Measurements from ENCODE around the gene FGD5. TPM values are rescaled to one million over a fixed set of nuclear protein-coding genes. Genes with fewer than 3 reads are reported as not detected.
"Not testable (repeated sequence)": the region's sequence is repeated elsewhere in the genome, so short reads cannot be mapped to it uniquely, and the experiment has no call there.

Gene FGD5
- total RNA-seq, 3 donors from 2014 or later (not counting 1 experiment from before 2014, with no cell fraction given) = not detected

DNA sequence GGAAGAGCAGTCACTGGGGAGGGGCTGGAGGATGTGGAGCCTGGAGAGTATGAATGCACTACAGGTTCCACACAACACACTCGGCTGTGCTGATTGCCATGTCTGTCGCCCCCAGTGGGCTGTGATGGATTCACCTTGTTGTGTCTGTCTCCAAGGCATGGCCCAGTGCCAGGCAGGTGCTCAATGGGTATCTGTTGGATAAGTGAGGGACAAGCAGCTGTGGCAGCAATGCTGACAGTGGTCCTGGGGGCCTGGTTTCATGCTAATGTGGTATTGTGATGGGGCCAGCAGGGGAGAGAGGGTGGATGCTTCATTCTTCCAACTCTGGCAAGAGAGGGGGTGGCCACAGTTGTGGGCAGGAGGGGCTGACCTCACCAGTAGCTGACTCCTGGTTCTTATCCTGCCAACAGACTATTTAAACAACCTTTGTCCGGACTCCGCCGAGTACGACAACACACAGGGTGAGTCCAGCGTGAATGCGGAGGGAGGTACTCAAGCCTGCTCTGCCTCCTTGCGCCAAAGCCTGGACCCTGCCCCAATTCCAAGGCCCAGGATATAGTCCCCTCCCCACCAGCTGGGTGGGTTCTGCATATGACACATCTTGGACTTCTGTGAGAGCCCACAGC, 81.3 kb downstream of the FGD5 start:
- Mint-ChIP-seq H3K27ac (no peak overlapping the region), H3K4me3 (no peak overlapping the region), H3K27me3 (ENCODE audit: low read depth in 2 of 2) (peaks cover 20 to 22% of the 10 kb centered on the region in 2 donors), H3K4me1 (peaks cover 0 to 6% of the 10 kb centered on the region in 2 donors), H3K36me3 (no peaks in the 10 kb centered on the region), H3K9me3 (no peaks in the 10 kb centered on the region)
- no peak overlapping the region for H3K27ac ChIP-seq (ENCODE audit: low read length)
- TF ChIP-seq, protein P1, sequence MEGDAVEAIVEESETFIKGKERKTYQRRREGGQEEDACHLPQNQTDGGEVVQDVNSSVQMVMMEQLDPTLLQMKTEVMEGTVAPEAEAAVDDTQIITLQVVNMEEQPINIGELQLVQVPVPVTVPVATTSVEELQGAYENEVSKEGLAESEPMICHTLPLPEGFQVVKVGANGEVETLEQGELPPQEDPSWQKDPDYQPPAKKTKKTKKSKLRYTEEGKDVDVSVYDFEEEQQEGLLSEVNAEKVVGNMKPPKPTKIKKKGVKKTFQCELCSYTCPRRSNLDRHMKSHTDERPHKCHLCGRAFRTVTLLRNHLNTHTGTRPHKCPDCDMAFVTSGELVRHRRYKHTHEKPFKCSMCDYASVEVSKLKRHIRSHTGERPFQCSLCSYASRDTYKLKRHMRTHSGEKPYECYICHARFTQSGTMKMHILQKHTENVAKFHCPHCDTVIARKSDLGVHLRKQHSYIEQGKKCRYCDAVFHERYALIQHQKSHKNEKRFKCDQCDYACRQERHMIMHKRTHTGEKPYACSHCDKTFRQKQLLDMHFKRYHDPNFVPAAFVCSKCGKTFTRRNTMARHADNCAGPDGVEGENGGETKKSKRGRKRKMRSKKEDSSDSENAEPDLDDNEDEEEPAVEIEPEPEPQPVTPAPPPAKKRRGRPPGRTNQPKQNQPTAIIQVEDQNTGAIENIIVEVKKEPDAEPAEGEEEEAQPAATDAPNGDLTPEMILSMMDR (IDR thresholded peaks at IDR 0.05) = no peak
- DNase-seq (no peak), ATAC-seq (no peak)
- H3K4me1 ChIP-seq (ENCODE audit: control insufficient read depth, insufficient read depth, low read length) = no peaks in the 10 kb centered on the region
- no peak overlapping the region for H3K4me3 ChIP-seq (ENCODE audit: low read length)
- no peaks in the 10 kb centered on the region for H3K9me3 ChIP-seq (ENCODE audit: control insufficient read depth, insufficient read depth, low read length)
- no peaks in the 10 kb centered on the region for H3K27me3 ChIP-seq (ENCODE audit: control insufficient read depth, insufficient read depth, low read length)
- H3K36me3 ChIP-seq (ENCODE audit: control insufficient read depth, insufficient read depth, low read length) = no peaks in the 10 kb centered on the region
- intact Hi-C loops (cut with micrococcal nuclease) = no loop called here
- 96% methylated on average over 9 of the region's 9 CpGs for WGBS (ENCODE audit: insufficient coverage)

DNA sequence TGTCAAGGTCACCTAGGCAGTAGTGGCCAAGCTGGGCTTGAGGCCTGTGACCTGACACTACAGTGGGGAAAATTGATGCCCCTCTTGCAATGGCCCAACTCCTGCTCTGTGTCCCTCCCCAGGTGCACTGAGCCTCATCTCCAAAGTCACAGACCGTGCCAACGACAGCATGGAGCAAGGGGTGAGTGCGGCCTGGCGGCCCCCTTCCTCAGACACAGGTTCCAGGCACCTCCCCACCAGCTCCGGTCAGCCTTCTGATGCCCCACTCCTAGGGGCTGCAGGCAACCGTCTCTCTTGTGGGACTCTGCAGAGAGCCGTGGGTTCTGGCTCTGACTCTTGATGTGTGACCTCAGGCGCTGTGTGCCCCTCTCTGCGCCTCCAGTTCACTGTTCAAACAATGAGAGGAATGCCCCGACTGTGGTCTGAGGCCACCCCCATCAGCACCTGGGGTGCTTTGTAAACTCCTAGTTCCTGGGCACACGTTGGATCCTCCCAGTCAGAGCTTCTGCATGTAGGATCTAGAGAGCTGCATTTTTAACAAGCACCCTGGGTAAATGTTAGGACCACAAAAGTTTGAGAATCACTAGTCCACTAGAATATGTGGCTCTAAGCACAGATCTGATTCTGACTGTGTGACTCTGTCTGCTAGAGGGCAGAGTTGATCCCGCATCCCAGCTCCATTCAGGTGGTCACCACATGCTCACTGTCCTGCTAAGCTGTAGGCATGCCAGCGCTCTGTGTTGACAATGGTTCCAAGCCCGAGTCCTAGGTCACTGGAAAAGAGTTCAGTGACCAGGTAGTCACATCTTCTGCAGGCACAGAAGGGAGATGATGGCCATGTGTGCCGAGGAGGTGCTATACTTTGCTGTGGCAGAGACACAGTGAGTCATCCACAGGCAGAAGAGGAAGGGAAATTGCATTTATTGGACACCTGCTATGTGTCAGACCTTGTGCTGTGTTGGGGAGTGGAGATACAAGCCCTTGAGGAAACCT, 82.4 kb downstream of the FGD5 start:
- Histone ChIP-seq H3K4me3 (ENCODE audit: low read length) (no peak overlapping the region), H3K27me3 (ENCODE audit: control insufficient read depth, insufficient read depth, low read length) (no peaks in the 10 kb centered on the region), H3K36me3 (ENCODE audit: control insufficient read depth, insufficient read depth, low read length) (no peaks in the 10 kb centered on the region), H3K9me3 (ENCODE audit: control insufficient read depth, insufficient read depth, low read length) (no peaks in the 10 kb centered on the region), H3K4me1 (ENCODE audit: control insufficient read depth, insufficient read depth, low read length) (no peaks in the 10 kb centered on the region), H3K27ac (ENCODE audit: low read length) (no peak overlapping the region)
- TF ChIP-seq, protein P1 (IDR thresholded peaks at IDR 0.05) = no peak
- Mint-ChIP-seq H3K4me1 (peaks cover 0 to 6% of the 10 kb centered on the region in 2 donors), H3K4me3 (no peak overlapping the region), H3K27ac (no peak overlapping the region), H3K36me3 (no peaks in the 10 kb centered on the region), H3K9me3 (no peaks in the 10 kb centered on the region), H3K27me3 (ENCODE audit: low read depth in 2 of 2) (peaks cover 24 to 25% of the 10 kb centered on the region in 2 donors)
- 79% methylated on average over 15 of the region's 15 CpGs for WGBS (ENCODE audit: insufficient coverage)
- intact Hi-C loops (cut with micrococcal nuclease) = no loop called here
- DNase-seq (no peak), ATAC-seq (peak in 1 of 3 donors; percentile 19)

DNA sequence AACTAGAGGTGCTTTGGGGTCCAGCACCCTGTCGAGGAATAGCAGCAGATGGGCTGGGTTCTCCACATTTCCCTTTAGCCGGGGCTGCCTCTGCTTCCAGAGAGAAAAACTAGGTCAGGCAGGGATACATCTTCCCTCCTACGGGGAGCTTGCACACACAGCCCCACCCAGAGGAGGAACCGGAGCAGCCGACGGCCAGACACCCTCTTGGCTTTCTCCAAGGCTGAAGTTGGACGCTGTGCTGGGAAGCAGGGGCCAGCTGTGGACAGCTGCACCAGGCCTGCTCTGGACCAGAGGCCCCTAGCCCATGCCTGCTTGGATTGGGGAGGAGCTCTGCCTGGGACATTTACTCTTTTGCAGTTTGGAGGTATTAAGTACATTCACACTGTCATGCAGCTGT, 84.0 kb downstream of the FGD5 start:
- DNase-seq (no peak), ATAC-seq (no peak)
- no peak overlapping the region for H3K27ac Mint-ChIP-seq
- H3K9me3 Mint-ChIP-seq = no peaks in the 10 kb centered on the region
- Histone ChIP-seq H3K36me3 (ENCODE audit: control insufficient read depth, insufficient read depth, low read length) (no peaks in the 10 kb centered on the region), H3K27ac (ENCODE audit: low read length) (no peak overlapping the region), H3K9me3 (ENCODE audit: control insufficient read depth, insufficient read depth, low read length) (no peaks in the 10 kb centered on the region), H3K4me1 (ENCODE audit: control insufficient read depth, insufficient read depth, low read length) (no peaks in the 10 kb centered on the region), H3K4me3 (ENCODE audit: low read length) (no peak overlapping the region), H3K27me3 (ENCODE audit: control insufficient read depth, insufficient read depth, low read length) (no peaks in the 10 kb centered on the region)
- H3K4me1 Mint-ChIP-seq = peaks cover 0 to 6% of the 10 kb centered on the region in 2 donors
- intact Hi-C loops (cut with micrococcal nuclease) = no loop called here
- no peak overlapping the region for H3K4me3 Mint-ChIP-seq
- H3K36me3 Mint-ChIP-seq = no peaks in the 10 kb centered on the region
- TF ChIP-seq, protein P1 (IDR thresholded peaks at IDR 0.05) = no peak
- H3K27me3 Mint-ChIP-seq (ENCODE audit: low read depth in 2 of 2) = peaks cover 24% of the 10 kb centered on the region in 2 donors
- 94% methylated on average over 7 of the region's 7 CpGs for WGBS (ENCODE audit: insufficient coverage)

DNA sequence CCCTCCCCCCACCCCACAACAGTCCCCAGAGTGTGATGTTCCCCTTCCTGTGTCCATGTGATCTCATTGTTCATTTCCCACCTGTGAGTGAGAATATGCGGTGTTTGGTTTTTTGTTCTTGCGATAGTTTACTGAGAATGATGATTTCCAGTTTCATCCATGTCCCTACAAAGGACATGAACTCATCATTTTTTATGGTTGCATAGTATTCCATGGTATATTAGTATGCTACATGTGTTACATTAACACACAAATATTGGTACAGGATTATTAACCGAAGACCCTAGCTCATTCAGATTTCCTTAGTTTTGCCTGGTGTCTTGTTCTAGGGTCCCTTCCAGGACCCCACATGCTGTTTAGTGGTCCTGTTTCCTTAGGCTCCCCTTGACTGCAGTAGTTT, 84.7 kb downstream of the FGD5 start:
- H3K27ac ChIP-seq (ENCODE audit: low read length); H3K9me3 ChIP-seq (ENCODE audit: control insufficient read depth, insufficient read depth, low read length); H3K4me1 Mint-ChIP-seq; H3K27ac Mint-ChIP-seq; H3K36me3 ChIP-seq (ENCODE audit: control insufficient read depth, insufficient read depth, low read length); H3K4me3 Mint-ChIP-seq; H3K4me3 ChIP-seq (ENCODE audit: low read length); H3K4me1 ChIP-seq (ENCODE audit: control insufficient read depth, insufficient read depth, low read length); H3K9me3 Mint-ChIP-seq; H3K27me3 ChIP-seq (ENCODE audit: control insufficient read depth, insufficient read depth, low read length); intact Hi-C loops (cut with micrococcal nuclease); DNase-seq; H3K36me3 Mint-ChIP-seq; ATAC-seq: not testable (repeated sequence)
- 100% methylated on average over 1 of the region's 3 CpGs for WGBS (ENCODE audit: insufficient coverage)
- peaks cover 18 to 24% of the 10 kb centered on the region in 2 donors for H3K27me3 Mint-ChIP-seq (ENCODE audit: low read depth in 2 of 2)

All from natural killer cell (primary cell).